ENCODE results near the gene PTPN5. TPM values are rescaled to one million over a fixed set of nuclear protein-coding genes. Genes with fewer than 3 reads are reported as not detected.
A peak's percentile ranks its signal among the peaks of the same experiment; 100 is the strongest.

PTPN5 gene
- total and polyA plus RNA-seq, 7 donors: 0.33 to 1.1 (median 0.54) TPM; not detected in 2

- Histone ChIP-seq H3K36me3 (no peaks in the 10 kb centered on the region), H3K4me3 (no peak overlapping the region), H3K27ac (no peak overlapping the region), H3K4me1 (no peaks in the 10 kb centered on the region), H3K9me3 (no peaks in the 10 kb centered on the region), H3K27me3 (no peaks in the 10 kb centered on the region)
- TF ChIP-seq POLR2A (IDR thresholded peaks at IDR 0.05) (no peak), CTCF (IDR thresholded peaks at IDR 0.05) (no peak), POLR2AphosphoS5 (IDR thresholded peaks at IDR 0.05) (no peak), EP300 (IDR thresholded peaks at IDR 0.05) (no peak)
- DNase-seq: no peak
- intact Hi-C loops (cut with DNase I): no loop called here
- 89 to 92% methylated on average over 16 of the region's 16 CpGs for WGBS, 2 donors
These were observed 62.2 kb downstream of the PTPN5 start for GRCh38 chr11:18729426-18729825.

GRCh38 chr11:18728658-18729057, 62.9 kb downstream of the PTPN5 start:
- 90 to 93% methylated on average over 13 of the region's 13 CpGs for WGBS, 2 donors

GRCh38 chr11:18727479-18728236, 63.9 kb downstream of the PTPN5 start:
- intact Hi-C loops (cut with DNase I): no loop called here

More at GRCh38 chr11:18728658-18729057, 62.9 kb downstream of the PTPN5 start:
- Histone ChIP-seq H3K36me3 (no peaks in the 10 kb centered on the region), H3K4me3 (no peak overlapping the region), H3K9me3 (no peaks in the 10 kb centered on the region), H3K27ac (no peak overlapping the region), H3K4me1 (no peaks in the 10 kb centered on the region), H3K27me3 (no peaks in the 10 kb centered on the region)
- intact Hi-C loops (cut with DNase I): no loop called here
- TF ChIP-seq POLR2A (IDR thresholded peaks at IDR 0.05) (no peak), POLR2AphosphoS5 (IDR thresholded peaks at IDR 0.05) (no peak), EP300 (IDR thresholded peaks at IDR 0.05) (no peak), CTCF (IDR thresholded peaks at IDR 0.05) (no peak)
- no peak for DNase-seq

GRCh38 chr11:18726040-18726439, 65.6 kb downstream of the PTPN5 start, which contains the start of gene IGSF22:
Gene IGSF22 (minus strand): TSS chr11:18726188. CDS start chr11:18724236, 1,952 bp downstream.
- WGBS, 2 donors: 79 to 85% methylated on average over 7 of the region's 7 CpGs
- intact Hi-C loops (cut with DNase I): no loop called here
- H3K27ac ChIP-seq: no peak within 1 kb of the TSS
- no peaks in the 10 kb centered on the region for H3K36me3 ChIP-seq
- DNase-seq: no peak
- peaks cover 0 to 10% (median 6%) of the 10 kb centered on the region in 4 donors for H3K4me1 ChIP-seq
- no peak within 1 kb of the TSS for H3K4me3 ChIP-seq
- no peaks in the 10 kb centered on the region for H3K9me3 ChIP-seq
- TF ChIP-seq EP300 (IDR thresholded peaks at IDR 0.05) (no peak), POLR2A (IDR thresholded peaks at IDR 0.05) (no peak), CTCF (IDR thresholded peaks at IDR 0.05) (no peak), POLR2AphosphoS5 (IDR thresholded peaks at IDR 0.05) (no peak)
- H3K27me3 ChIP-seq: no peaks in the 10 kb centered on the region

More at GRCh38 chr11:18727479-18728236, 63.9 kb downstream of the PTPN5 start:
- Histone ChIP-seq H3K27me3 (no peaks in the 10 kb centered on the region), H3K27ac (no peak overlapping the region), H3K4me1 (no peaks in the 10 kb centered on the region), H3K4me3 (no peak overlapping the region), H3K9me3 (no peaks in the 10 kb centered on the region), H3K36me3 (no peaks in the 10 kb centered on the region)
- WGBS, 2 donors: 39 to 50% methylated on average over 10 of the region's 10 CpGs
- no peak for TF ChIP-seq EP300 (IDR thresholded peaks at IDR 0.05)
- no peak for TF ChIP-seq POLR2AphosphoS5 (IDR thresholded peaks at IDR 0.05)
- no peak for TF ChIP-seq POLR2A (IDR thresholded peaks at IDR 0.05)
- TF ChIP-seq CTCF (IDR thresholded peaks at IDR 0.05): peak; percentile 43 to 71 (median 50)
- DNase-seq: no peak

Data from sigmoid colon (tissue), 7 donors.